ENCODE results near the gene ITGAE.

ITGAE gene

DNA sequence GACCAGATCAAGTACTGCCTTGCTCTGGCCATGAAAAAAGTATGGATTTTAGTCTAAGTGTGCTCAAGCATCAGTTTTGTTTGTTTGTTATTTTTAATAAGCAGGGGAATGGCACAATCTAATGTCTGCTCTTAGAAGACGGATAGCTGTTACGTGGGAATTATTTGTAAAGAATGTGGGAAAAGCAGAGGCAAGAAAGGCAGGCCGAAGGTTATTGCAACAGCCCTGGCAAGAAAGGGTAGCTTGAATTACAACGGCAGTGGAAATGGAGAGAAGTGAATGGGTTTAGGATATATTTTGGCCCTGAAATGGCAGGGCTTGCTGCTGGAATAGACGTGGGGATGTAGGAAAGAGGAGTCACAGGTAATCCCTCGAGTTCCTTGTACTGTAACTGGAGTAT, 78.3 kb downstream of the ITGAE start:
- H2AFZ ChIP-seq (ENCODE audit: low read depth): peak overlapping the region; percentile 86; the same call in 1 of the 2 replicates
- H3K36me3 ChIP-seq (ENCODE audit: insufficient read depth): no peaks in the 10 kb centered on the region
- peak overlapping the region; percentile 72; the same call in 1 of the 2 replicates for H3K9ac ChIP-seq
- H3K27me3 ChIP-seq (ENCODE audit: insufficient read depth, low read depth): no peaks in the 10 kb centered on the region
- peak overlapping the region; percentile 94 for H3K4me2 ChIP-seq
- TF ChIP-seq, protein P1, sequence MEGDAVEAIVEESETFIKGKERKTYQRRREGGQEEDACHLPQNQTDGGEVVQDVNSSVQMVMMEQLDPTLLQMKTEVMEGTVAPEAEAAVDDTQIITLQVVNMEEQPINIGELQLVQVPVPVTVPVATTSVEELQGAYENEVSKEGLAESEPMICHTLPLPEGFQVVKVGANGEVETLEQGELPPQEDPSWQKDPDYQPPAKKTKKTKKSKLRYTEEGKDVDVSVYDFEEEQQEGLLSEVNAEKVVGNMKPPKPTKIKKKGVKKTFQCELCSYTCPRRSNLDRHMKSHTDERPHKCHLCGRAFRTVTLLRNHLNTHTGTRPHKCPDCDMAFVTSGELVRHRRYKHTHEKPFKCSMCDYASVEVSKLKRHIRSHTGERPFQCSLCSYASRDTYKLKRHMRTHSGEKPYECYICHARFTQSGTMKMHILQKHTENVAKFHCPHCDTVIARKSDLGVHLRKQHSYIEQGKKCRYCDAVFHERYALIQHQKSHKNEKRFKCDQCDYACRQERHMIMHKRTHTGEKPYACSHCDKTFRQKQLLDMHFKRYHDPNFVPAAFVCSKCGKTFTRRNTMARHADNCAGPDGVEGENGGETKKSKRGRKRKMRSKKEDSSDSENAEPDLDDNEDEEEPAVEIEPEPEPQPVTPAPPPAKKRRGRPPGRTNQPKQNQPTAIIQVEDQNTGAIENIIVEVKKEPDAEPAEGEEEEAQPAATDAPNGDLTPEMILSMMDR (conservative IDR thresholded peaks at IDR 0.05; ENCODE audit: low read depth, low read length): no peak
- peaks cover 23% of the 10 kb centered on the region for H3K4me1 ChIP-seq (ENCODE audit: low read depth, poor library complexity, severe bottlenecking)
- H4K20me1 ChIP-seq (ENCODE audit: insufficient read depth): no peaks in the 10 kb centered on the region
- H3K27ac ChIP-seq: no peak overlapping the region; the same call in 1 of the 2 replicates
- peaks cover 31% of the 10 kb centered on the region for H3K79me2 ChIP-seq (ENCODE audit: insufficient read depth, low read depth)
- no peak overlapping the region for H3K4me3 ChIP-seq (IDR thresholded peaks at IDR 0.05; ENCODE audit: insufficient read depth, low read depth, low read length)

DNA sequence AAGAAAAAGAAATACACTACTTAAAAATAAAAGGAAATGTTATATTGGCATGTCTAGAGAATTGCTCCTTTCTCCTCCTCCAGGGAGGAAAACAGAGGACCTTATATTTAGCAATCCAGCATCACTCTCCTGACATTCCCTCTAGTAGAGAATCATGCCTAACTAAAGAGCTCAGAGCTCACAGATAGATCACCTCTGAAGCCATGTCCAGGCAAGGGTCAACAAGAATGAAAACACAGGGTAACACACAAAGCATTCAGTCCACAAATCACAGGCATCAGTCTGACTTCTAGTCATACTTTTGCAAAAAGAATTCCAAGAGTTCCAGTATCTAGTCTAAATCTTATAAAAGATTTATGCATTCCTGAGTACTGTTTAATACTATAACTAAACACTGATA, 81.7 kb downstream of the ITGAE start:
- Histone ChIP-seq H4K20me1 (ENCODE audit: insufficient read depth) (no peaks in the 10 kb centered on the region), H3K4me1 (ENCODE audit: low read depth, poor library complexity, severe bottlenecking) (peaks cover 7% of the 10 kb centered on the region), H3K27me3 (ENCODE audit: insufficient read depth, low read depth) (no peaks in the 10 kb centered on the region), H3K4me2 (no peak overlapping the region), H3K27ac (no peak overlapping the region), H2AFZ (ENCODE audit: low read depth) (no peak overlapping the region), H3K4me3 (IDR thresholded peaks at IDR 0.05; ENCODE audit: insufficient read depth, low read depth, low read length) (no peak overlapping the region), H3K9ac (no peak overlapping the region), H3K79me2 (ENCODE audit: insufficient read depth, low read depth) (peaks cover 10% of the 10 kb centered on the region), H3K36me3 (ENCODE audit: insufficient read depth) (no peaks in the 10 kb centered on the region)
- TF ChIP-seq, protein P1 (conservative IDR thresholded peaks at IDR 0.05; ENCODE audit: low read depth, low read length): no peak

DNA sequence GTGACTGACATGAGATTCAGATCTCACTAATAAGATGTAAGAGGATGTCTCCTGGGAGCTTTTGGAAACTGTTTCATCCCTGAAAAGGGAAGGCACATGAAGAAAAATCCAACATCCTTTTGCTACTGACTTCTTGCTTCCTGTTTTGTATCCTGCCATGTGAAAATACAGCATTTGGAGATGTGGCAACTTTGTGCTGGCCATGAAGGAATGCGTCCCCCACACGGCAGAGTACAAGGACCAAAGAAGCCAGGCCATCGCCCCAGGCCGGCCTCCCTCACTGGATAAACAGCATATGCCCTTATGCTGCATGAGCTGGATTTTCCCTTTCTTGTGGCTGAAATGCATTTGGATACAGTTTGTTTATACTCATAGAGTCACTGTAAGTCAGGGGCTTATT, 82.8 kb downstream of the ITGAE start:
- no peak overlapping the region for H2AFZ ChIP-seq (ENCODE audit: low read depth)
- no peaks in the 10 kb centered on the region for H4K20me1 ChIP-seq (ENCODE audit: insufficient read depth)
- H3K79me2 ChIP-seq (ENCODE audit: insufficient read depth, low read depth): peaks cover 8% of the 10 kb centered on the region
- H3K4me1 ChIP-seq (ENCODE audit: low read depth, poor library complexity, severe bottlenecking): peaks cover 7% of the 10 kb centered on the region
- H3K27ac ChIP-seq: no peak overlapping the region
- no peaks in the 10 kb centered on the region for H3K27me3 ChIP-seq (ENCODE audit: insufficient read depth, low read depth)
- no peak overlapping the region for H3K4me3 ChIP-seq (IDR thresholded peaks at IDR 0.05; ENCODE audit: insufficient read depth, low read depth, low read length)
- H3K36me3 ChIP-seq (ENCODE audit: insufficient read depth): no peaks in the 10 kb centered on the region
- TF ChIP-seq, protein P1 (conservative IDR thresholded peaks at IDR 0.05; ENCODE audit: low read depth, low read length): no peak
- no peak overlapping the region for H3K4me2 ChIP-seq
- H3K9ac ChIP-seq: no peak overlapping the region

DNA sequence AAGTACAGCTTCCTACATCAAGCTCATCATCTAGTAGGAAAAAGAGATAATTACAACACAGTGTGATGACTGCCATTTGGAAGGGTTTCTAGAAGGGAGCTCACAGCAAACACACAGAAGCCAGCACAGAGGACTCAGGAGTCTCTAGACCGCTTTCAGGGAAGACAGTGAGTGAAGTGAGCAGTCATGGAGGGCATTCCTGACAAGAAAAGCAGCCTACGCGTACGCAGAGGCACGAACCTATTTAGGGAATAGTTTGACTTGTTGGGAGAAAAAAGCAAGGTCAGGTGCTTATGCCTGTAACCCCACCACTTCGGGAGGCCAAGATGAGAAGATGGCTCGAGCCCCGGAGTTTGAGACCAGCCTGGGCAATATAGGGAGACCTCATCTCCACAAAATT, 85.7 kb downstream of the ITGAE start:
- H3K4me2 ChIP-seq: no peak overlapping the region
- no peak overlapping the region for H2AFZ ChIP-seq (ENCODE audit: low read depth)
- no peaks in the 10 kb centered on the region for H4K20me1 ChIP-seq (ENCODE audit: insufficient read depth)
- H3K79me2 ChIP-seq (ENCODE audit: insufficient read depth, low read depth): no peaks in the 10 kb centered on the region
- no peaks in the 10 kb centered on the region for H3K27me3 ChIP-seq (ENCODE audit: insufficient read depth, low read depth)
- no peak overlapping the region for H3K9ac ChIP-seq
- H3K27ac ChIP-seq: no peak overlapping the region
- peaks cover 26% of the 10 kb centered on the region for H3K4me1 ChIP-seq (ENCODE audit: low read depth, poor library complexity, severe bottlenecking)
- no peaks in the 10 kb centered on the region for H3K36me3 ChIP-seq (ENCODE audit: insufficient read depth)
- TF ChIP-seq, protein P1 (conservative IDR thresholded peaks at IDR 0.05; ENCODE audit: low read depth, low read length): no peak
- H3K4me3 ChIP-seq (IDR thresholded peaks at IDR 0.05; ENCODE audit: insufficient read depth, low read depth, low read length): no peak overlapping the region
